Measurements from ENCODE around the gene CAPN5. TPM values are rescaled to one million over a fixed set of nuclear protein-coding genes. Genes with fewer than 3 reads are reported as not detected.

Gene CAPN5
- total and polyA plus RNA-seq, 2 experiments from 2014 or later: 10.2 to 32.2 TPM

DNA sequence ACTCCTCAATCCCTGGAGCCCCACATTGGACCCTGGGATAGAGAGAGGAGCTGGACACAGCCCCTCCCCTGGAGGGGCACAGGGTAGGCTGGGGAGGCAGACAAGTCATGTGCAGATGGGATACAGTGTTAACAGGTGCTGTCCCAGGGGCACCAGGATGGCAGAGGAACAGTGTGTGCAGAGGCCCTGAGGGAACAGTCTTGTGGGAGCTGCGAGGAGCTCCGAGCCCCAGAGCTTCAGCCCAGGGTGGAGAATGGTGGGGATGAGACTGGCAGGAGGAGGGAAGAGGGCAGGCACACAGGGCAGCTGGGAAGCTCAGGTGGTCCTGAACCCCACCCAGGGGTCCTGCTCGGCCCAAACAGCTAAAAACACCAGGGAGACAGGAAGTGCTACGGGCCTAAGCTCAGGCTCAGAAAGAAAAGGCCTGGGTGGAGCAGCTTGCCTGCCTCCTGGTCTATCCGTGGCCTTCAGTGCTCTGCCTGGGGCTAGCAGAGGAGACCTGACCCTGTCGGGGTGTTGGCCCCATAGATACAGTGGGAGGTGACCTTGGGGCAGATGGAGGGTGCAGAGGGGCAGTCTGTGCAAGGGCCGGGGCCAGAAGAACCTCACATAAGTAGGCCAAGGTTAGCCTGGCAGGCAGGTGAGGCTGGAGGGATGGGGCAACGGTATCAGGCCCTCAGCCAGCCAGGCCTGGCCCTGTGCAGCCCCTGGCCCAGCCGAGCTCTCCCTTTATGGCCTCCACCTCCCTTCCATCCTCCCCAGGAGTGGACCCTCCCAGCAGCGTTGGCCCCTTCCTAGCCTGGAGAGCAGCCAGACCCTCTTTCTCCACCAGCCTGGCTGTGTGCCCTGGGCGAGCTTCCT is 15.4 kb downstream of the CAPN5 start:
- Histone ChIP-seq H2AFZ (no peak overlapping the region), H3F3A (replicated peaks; ENCODE audit: low read depth) (no peaks in the 10 kb centered on the region), H3K27ac (ENCODE audit: low read depth) (no peak overlapping the region), H3K79me2 (replicated peaks; ENCODE audit: insufficient read depth) (peaks cover 16% of the 10 kb centered on the region; the same call in 1 of the 2 replicates), H3K36me3 (ENCODE audit: insufficient read depth) (peaks cover 5% of the 10 kb centered on the region; the same call in 1 of the 2 replicates), H3K4me1 (ENCODE audit: insufficient read depth) (no peaks in the 10 kb centered on the region), H3K27me3 (ENCODE audit: insufficient read depth) (no peaks in the 10 kb centered on the region), H4K20me1 (replicated peaks; ENCODE audit: insufficient read depth) (no peaks in the 10 kb centered on the region), H3K4me3 (no peak overlapping the region), H3K9me2 (ENCODE audit: insufficient read depth) (no peaks in the 10 kb centered on the region), H3K4me2 (no peak overlapping the region)
- no peak overlapping the region for H3K4me3 Mint-ChIP-seq
- peaks cover 6% of the 10 kb centered on the region; the same call in 1 of the 3 replicates for H3K4me1 Mint-ChIP-seq
- peak overlapping the region; percentile 86 for H3K27ac Mint-ChIP-seq
- H3K36me3 Mint-ChIP-seq (ENCODE audit: low read depth): no peaks in the 10 kb centered on the region; the same call in 2 of the 3 replicates
- ATAC-seq (no peak; the same call in 2 of the 3 replicates), DNase-seq (ENCODE audit: low spot score) (no peak)
- peaks cover 9% of the 10 kb centered on the region for H3K27me3 Mint-ChIP-seq (ENCODE audit: insufficient read depth, low read depth, poor library complexity)
- no peak for TF ChIP-seq ZNF331 (CRISPR knock-in tag; IDR thresholded peaks at IDR 0.05; ENCODE audit: low read depth)
- no peak for TF ChIP-seq POLR2AphosphoS5 (IDR thresholded peaks at IDR 0.05; ENCODE audit: low read depth)
- TF ChIP-seq EZH2 (IDR thresholded peaks at IDR 0.05; ENCODE audit: low read depth, unreplicated experiment): no peak
- TF ChIP-seq ETS1 (IDR thresholded peaks at IDR 0.05): no peak
- no peak for TF ChIP-seq CTCF (conservative IDR thresholded peaks at IDR 0.05; ENCODE audit: low read depth in 2 of 2)
- TF ChIP-seq STAT1 (IDR thresholded peaks at IDR 0.05; ENCODE audit: unreplicated experiment): no peak
- TF ChIP-seq ZNF114 (CRISPR knock-in tag; IDR thresholded peaks at IDR 0.05): no peak
- TF ChIP-seq, protein P1, sequence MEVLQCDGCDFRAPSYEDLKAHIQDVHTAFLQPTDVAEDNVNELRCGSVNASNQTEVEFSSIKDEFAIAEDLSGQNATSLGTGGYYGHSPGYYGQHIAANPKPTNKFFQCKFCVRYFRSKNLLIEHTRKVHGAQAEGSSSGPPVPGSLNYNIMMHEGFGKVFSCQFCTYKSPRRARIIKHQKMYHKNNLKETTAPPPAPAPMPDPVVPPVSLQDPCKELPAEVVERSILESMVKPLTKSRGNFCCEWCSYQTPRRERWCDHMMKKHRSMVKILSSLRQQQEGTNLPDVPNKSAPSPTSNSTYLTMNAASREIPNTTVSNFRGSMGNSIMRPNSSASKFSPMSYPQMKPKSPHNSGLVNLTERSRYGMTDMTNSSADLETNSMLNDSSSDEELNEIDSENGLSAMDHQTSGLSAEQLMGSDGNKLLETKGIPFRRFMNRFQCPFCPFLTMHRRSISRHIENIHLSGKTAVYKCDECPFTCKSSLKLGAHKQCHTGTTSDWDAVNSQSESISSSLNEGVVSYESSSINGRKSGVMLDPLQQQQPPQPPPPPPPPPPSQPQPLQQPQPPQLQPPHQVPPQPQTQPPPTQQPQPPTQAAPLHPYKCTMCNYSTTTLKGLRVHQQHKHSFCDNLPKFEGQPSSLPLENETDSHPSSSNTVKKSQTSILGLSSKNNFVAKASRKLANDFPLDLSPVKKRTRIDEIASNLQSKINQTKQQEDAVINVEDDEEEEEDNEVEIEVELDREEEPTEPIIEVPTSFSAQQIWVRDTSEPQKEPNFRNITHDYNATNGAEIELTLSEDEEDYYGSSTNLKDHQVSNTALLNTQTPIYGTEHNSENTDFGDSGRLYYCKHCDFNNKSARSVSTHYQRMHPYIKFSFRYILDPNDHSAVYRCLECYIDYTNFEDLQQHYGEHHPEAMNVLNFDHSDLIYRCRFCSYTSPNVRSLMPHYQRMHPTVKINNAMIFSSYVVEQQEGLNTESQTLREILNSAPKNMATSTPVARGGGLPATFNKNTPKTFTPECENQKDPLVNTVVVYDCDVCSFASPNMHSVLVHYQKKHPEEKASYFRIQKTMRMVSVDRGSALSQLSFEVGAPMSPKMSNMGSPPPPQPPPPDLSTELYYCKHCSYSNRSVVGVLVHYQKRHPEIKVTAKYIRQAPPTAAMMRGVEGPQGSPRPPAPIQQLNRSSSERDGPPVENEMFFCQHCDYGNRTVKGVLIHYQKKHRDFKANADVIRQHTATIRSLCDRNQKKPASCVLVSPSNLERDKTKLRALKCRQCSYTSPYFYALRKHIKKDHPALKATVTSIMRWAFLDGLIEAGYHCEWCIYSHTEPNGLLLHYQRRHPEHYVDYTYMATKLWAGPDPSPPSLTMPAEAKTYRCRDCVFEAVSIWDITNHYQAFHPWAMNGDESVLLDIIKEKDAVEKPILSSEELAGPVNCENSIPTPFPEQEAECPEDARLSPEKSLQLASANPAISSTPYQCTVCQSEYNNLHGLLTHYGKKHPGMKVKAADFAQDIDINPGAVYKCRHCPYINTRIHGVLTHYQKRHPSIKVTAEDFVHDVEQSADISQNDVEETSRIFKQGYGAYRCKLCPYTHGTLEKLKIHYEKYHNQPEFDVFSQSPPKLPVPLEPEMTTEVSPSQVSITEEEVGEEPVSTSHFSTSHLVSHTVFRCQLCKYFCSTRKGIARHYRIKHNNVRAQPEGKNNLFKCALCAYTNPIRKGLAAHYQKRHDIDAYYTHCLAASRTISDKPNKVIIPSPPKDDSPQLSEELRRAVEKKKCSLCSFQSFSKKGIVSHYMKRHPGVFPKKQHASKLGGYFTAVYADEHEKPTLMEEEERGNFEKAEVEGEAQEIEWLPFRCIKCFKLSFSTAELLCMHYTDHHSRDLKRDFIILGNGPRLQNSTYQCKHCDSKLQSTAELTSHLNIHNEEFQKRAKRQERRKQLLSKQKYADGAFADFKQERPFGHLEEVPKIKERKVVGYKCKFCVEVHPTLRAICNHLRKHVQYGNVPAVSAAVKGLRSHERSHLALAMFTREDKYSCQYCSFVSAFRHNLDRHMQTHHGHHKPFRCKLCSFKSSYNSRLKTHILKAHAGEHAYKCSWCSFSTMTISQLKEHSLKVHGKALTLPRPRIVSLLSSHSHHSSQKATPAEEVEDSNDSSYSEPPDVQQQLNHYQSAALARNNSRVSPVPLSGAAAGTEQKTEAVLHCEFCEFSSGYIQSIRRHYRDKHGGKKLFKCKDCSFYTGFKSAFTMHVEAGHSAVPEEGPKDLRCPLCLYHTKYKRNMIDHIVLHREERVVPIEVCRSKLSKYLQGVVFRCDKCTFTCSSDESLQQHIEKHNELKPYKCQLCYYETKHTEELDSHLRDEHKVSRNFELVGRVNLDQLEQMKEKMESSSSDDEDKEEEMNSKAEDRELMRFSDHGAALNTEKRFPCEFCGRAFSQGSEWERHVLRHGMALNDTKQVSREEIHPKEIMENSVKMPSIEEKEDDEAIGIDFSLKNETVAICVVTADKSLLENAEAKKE (CRISPR knock-in tag; IDR thresholded peaks at IDR 0.05): no peak
- TF ChIP-seq CREB1 (CRISPR knock-in tag; IDR thresholded peaks at IDR 0.05; ENCODE audit: low read depth): no peak
- no peak for TF ChIP-seq NANOG (IDR thresholded peaks at IDR 0.05; ENCODE audit: borderline replicate concordance)
- TF ChIP-seq REST (IDR thresholded peaks at IDR 0.05; ENCODE audit: unreplicated experiment): no peak
- no peak for TF ChIP-seq EZH2phosphoT487 (IDR thresholded peaks at IDR 0.05; ENCODE audit: unreplicated experiment)
- TF ChIP-seq JUNB (IDR thresholded peaks at IDR 0.05; ENCODE audit: unreplicated experiment): no peak
- H3K9me3 Mint-ChIP-seq: no peaks in the 10 kb centered on the region; the same call in 2 of the 3 replicates

Data from GM23338 (cell line).